Heart left ventricle (tissue), 13 donors: ENCODE results near the gene PTPRN2.

Experiments used
- CTCF ChIP-seq, 12 donors: fragments of 200-600 bp; sonication (generic) in 4 of 12; IDR thresholded peaks; one replicate each; pipeline versions ENCODE4 v1.5.0 to v1.8.0; 2018 to 2022; ENCODE audit warnings: antibody characterized with exemption in 12 of 12, mild to moderate bottlenecking in 5 of 12
- POLR2A ChIP-seq, 2 donors: fragments of 450-650 bp; IDR thresholded peaks; one replicate each; pipeline ENCODE4 v1.6.1; 2017; ENCODE audit warnings: antibody characterized with exemption in 2 of 2, mild to moderate bottlenecking in 2 of 2, moderate library complexity in 2 of 2
- donor health status: ischemic (EF 13 %, LVEDD 7.1; RV severe dilation, severe dysfunction).
- donor health status: DM: no; HTN: yes; CAD: no.
- donor health status: DM: no; HTN: no; CAD: no.
- donor health status: ischemic (EF 25% LVEDD 6.9; RV normal size, moderate dysfunction).
- donor health status: ischemic (EF 25% LVEDD 5.7; RV mildly dilated, moderate dysfunction).
- donor health status: ischemic (EF 35%, LVEDD 5.7; RV mildly dilated, moderate dysfunction).
- donor health status: nonischemic (EF 11% LVEDD 7.7; RV severe dilation, severe dysfunction).
- donor health status: DM: yes; HTN: yes; CAD: no.
- donor health status: PGD.
- donor health status: ischemic (EF 29% LVEDD 5.4; RV normal size, mild dysfunction).
- donor health status: nonischemic (EF 23%, LVEDD 6.1; RV moderate dilation, normal function).

DNA sequence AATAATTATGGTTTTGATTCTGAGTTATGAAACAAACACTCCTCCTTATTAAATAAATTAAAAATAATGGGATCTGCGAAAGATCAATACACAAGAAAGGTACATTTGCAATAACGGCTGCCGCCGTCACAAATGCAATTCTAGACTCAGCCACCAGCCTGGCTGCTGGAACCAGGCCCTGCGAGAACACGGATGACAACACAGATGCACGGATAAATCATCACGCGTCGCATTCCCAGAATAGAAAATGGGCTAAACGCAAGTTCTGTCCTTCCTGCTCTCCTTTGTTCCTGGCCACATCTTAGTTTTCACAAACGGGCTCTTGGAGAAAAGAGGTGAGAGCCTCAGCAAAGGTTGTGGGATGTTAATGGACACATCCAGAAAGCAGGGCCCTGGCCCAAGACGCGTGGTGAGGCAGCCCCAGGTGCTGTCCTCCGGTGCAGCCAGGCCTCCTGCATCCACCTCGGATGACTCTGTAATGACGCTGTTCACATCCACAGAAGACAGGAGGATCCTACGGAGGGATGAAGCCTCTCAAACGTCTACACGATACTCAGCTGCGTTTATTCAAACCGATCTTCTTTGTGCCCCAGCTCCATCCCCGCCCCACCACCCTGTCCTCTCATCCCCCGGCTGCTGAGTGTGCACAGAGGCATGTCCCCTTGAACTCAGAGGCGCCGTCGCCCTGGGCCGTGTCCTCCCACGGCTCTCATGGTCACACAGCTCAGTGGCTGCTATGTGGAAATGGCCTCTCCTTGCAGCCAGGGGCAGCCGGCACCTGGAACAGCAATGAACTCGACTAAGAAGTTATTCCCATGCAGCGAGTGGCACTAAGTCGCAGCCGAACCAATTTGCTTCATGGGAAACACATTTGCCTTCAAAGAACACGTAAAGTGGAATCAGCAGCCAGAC lies 197.9 kb downstream of the PTPRN2 start:
- TF ChIP-seq POLR2A (IDR thresholded peaks at IDR 0.05) (no peak), CTCF (IDR thresholded peaks at IDR 0.05) (no peak)
